NOMO-1 (cell line): ENCODE results near the gene ZNF91.
"Not testable (repeated sequence)": the region's sequence is repeated elsewhere in the genome, so short reads cannot be mapped to it uniquely, and the experiment has no call there.

Experiments used
- DNase-seq, 2 experiments: peaks; one replicate each; lab custom pipeline; 2025; ENCODE audit not compliant: unreplicated experiment in 2 of 2; lab: John Stamatoyannopoulos, UW

ZNF91 gene

DNA sequence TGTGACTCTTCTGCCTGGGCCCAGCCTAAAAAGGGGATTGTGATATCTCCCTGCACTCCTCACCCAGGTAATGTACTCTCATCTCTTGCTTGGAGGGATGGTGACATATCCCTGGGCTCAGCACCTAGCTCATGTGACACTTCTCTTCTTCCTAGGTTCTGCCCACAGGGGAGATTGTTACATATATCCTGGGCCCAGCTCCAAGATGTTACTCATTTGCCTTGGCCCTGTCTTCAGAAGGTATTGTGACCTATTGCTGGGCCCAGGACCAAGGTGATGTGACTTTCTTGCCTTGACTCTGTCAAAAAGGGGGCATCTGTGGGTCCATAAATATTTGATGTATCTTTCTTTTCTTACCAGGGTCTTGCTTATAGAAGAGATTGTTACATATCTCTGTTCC is 73.9 kb downstream of the ZNF91 start:
- not testable (repeated sequence) for DNase-seq

DNA sequence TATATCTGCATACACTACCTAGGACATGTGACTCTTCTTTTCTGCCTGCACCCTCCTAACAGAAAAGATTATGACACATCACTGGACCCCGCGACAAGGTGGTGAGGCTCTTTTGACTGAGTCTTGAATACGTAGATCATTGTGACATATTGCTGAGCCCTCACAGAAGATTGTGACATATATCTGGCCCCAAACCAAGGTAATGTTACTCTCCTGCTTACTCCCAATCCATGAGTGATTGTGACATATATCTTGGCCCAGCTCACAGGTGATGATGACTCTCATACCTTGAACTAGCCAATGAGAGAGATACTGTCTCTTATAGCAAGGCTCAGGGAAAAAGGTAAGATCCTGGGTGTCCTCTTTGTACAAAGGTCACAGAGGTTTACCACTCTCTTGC is 75.7 kb downstream of the ZNF91 start:
- DNase-seq = not testable (repeated sequence)

DNA sequence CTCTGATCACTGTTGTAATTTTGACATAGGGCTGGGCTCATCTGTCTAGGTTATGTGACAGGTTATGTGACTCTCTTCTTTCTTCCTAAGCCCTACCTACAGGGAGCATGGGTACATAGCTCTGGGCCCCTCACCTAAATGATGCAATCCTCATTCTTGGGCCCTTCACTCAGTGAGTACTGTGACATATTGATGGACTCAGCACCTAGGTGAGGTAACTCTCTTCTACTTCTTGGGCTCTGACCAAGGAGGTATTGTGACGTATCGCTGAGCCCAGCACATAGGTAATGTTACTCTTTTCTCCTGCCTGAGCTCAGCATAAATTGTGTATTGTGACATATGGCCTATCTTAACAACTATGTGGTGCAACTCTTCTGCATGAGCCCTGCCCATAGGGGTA is 76.3 kb downstream of the ZNF91 start:
- not testable (repeated sequence) for DNase-seq

DNA sequence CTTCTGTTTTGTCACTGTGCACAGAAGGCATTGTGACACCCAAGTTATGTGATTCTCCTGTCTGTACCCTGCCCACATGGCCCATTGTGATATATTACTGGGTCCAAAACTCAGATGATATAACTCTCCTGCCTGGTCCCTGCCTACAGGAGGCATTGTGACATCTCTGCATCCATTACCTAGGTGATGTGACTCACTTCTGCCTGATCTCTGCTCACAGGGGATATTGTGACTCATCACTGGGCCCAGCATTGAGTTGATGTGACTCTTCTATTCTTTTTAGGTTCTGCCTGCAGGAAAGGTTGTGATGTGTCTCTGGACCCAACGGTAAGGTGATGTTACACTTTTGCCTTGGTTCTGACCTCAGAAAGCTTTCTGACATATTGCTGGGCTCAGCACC is 77.1 kb downstream of the ZNF91 start:
- no peak for DNase-seq

DNA sequence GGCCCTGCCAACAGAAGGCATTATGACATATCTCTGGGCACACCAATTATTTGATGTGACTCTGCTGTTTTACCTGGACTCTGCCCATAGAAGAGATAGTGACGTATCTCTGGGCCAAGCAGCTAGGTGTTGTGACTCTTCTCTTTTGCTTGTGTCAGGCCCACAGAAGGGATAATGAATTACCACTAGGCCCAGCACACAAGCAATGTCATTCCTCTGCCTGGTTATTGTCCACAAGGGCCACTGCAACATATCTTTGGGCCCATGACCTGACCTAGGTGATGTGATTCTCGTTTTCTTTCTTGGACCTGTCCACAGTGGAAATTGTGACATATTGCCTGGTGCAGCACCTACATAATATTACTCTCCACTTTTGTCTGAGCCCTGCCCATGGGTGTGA is 80.0 kb downstream of the ZNF91 start:
- no peak for DNase-seq

DNA sequence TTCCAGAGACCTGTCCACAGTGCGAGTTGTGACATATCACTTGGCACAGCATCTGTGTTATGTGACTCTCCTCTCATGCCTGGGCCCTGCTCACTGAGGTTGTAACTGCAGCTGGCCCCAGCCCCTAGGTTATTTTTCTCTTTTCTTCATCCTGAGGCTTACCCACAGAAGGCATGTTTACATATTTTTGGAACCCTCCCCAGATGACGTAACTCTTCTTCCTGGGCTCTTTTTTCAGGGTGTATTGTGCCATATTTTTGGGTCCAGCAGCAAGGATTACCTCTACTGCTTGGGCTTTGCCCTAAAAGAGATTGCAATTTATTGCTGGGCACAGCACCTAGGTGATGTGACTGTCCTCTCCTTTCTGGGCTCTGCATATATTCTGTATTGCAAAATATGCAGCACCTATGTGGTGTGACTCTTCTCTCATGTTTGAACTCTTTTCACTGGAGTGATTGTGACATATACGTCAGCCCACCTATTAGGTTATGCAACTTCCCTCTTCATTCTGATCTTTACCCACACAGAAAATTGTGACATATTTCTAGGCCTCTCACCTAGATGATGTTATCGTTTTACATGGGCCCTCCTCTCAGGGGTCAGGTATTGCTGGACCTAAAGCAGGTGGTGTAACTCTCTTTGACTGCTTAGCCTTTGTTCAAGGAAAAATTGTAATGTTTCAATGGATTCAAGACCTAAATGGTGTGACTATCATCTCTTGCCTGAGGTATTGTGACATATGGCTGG is 80.6 kb downstream of the ZNF91 start:
- no peak for DNase-seq

DNA sequence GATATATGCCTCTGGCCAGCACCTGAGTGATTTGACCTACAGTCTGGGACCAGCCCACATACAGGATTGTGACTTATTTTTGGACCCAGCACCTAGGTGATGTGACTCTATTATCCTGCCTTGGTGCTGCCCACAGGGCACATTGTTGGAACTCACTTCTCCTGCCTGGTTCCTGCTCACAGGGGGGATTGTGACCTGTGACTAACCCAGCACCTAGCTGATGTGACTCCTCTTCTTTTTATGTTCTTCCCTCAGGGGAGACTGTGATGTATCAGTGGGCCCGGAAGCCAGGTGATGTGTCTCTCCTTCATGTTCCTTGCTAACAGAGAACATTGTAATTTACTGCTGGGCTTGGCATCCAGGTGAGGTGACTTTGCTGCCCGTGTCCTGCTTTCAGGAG is 82.1 kb downstream of the ZNF91 start:
- no peak for DNase-seq

DNA sequence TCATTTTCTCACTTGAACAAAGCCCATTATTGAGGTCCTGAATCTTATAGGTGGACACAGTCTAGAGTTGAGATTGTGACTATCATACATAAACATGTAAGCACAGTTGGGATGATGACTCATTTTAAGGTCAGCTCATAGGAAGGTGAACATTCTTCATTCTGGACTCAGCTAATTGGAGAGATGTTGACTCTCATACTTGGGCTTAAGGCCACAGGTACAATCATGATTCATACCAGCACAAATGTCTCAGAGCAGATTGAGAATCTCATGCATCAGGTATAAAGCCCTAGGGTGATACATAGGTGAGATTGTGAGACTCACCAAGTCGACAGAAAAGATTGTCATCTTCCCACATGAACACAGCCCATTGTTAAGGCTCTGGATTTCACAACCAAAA is 82.8 kb downstream of the ZNF91 start:
- no peak for DNase-seq

DNA sequence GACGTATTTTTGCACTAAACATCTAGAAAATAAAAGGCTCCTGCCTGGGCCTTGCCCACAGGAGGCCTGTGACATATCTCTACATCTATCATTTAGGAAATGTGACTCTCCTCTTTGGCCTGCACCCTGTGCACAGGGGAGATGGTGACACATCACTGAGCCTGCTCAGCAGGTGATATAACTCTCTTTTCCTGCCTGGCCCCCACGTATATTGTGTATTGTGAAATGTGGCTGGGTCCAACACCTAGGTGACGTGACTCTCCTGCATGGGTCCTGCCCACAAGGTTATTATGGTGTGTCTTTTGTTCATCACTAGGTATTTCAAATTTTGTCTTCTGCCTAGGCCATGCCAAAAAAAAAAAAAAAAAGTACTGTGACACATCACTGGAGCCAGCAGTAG is 83.7 kb downstream of the ZNF91 start:
- no peak for DNase-seq

DNA sequence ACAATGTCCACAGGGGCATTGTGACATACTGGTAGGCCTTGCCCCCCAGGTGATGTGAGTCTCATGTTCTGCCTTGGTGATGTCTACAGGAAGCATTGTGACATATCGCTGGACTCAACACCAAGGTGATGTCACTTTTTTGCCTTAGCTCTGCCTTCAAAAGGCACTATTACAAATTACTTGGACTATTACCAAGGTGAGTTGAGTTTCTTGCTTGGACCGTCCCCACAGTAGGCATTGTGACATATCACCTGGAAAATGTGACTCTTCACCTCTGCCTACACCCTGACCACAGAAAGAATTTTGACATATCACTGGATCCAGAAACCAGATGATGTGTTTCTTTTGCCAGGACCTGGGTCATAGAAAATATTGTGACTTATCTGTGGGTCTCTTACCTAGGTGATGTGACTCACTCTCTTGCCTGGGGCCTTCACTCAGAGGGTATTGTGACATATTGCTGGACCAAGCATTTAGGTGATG is 84.5 kb downstream of the ZNF91 start:
- DNase-seq = no peak

DNA sequence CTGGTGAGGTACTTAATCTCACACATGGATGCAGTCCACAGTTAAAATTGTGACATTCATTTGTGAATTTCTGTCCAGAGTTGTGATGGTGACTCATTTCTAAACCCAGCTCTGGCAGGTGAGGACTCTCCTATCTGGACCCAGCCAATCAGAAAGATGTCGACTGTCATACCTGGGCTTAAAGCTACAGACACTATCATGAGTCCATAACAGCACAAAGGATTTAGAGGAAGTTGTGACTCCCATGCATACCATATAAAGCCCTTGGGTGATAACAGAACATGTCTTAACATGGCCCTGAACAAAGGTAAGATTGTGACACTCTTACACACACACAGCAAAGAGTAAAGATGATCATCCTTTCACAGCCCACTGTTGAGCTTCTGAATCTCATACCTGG is 85.3 kb downstream of the ZNF91 start:
- DNase-seq = no peak

DNA sequence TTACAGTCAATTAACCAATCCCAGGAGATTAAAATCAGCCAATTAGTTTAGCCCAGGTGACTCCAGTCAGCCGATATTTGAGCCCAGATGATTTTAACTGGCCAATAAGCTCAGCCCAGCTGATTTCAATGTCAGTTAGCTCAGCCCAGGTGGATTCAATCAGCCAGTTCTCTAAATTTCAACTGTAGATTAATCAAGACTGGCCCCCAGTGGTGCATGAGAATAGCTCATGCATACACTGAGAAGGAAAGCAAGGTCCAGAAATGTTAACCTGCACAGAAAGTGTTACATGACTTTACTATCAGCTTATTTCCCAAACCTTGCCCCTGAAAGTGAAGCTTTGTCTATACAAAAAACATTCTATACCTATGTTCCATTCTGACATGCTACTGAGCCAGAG is 89.7 kb downstream of the ZNF91 start:
- DNase-seq = no peak

DNA sequence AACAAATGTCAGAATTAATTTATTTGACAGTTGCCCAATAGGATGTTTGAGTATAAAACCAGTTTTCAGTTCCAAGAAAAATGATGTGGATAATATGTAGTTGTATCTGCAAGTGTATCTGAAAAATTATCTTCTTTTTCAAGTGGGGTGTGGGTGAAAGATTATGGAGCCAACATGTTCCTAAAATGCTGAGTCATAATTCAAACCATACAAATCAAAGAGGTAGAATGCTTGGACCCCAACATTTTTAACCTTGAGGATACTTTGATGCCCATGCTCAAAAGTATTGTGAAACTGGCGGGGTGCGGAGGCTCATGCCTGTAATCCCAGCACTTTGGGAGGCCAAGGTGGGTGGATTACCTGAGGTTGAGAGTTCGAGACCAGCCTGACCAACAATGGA is 91.0 kb downstream of the ZNF91 start:
- no peak for DNase-seq

DNA sequence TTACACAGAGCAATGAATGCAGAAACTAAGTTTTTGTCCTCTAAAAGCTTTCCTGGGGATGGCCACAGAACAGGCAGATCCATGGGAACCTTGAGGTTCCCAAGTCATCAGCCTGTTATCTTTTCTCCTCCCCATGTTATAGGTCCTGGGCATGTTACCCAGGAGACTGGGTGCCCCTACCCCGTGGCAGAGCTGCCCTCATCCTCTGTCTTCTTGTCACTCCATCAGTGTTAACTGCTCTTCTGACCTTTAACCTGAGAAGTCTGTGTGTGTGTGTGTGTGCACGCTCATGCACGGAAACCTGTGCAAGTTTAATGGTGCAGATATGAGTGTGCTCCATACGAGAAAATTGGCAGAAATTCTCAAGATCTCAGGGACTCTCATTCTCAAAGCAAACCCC is 101.1 kb downstream of the ZNF91 start:
- DNase-seq = no peak

DNA sequence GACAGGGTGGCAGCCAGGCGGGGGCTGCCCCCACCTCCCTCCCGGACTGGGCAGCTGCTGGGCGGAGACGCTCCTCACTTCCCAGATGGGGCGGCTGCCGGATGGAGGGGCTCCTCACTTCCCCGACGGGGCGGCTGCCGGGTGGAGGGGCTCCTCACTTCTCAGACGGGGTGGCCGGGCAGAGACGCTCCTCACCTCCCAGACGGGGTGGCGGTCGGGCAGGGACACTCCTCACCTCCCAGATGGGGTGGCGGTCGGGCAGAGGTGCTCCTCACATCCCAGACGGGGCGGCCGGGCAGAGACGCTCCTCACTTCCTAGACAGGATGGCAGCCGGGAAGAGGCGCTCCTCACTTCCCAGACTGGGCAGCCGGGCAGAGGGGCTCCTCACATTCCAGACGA is 105.3 kb downstream of the ZNF91 start:
- not testable (repeated sequence) for DNase-seq
